K562 (cell line): ENCODE results near the gene PSMC3IP. TPM values are rescaled to one million over a fixed set of nuclear protein-coding genes. Genes with fewer than 3 reads are reported as not detected.

Experiments
- CBFA2T2 ChIP-seq: fragments of 450-650 bp; conservative IDR thresholded peaks from 2 replicates; pipeline ENCODE4 v1.6.1; 2017; ENCODE audit warnings: mild to moderate bottlenecking
- CHD1 ChIP-seq: fragments of 200-600 bp; sonication (generic); IDR thresholded peaks from one replicate; pipeline ENCODE4 v1.6.1; 2012; ENCODE audit warnings: mild to moderate bottlenecking, moderate library complexity, low read length, inconsistent platforms
- CXXC5 ChIP-seq: fragments of 250-450 bp; sonication (Bioruptor Pico); IDR thresholded peaks from 2 replicates; pipeline ENCODE4 v1.8.0; 2022; ENCODE audit warnings: inconsistent platforms, mild to moderate bottlenecking, moderate library complexity
- DPF2 ChIP-seq: fragments of 450-650 bp; IDR thresholded peaks from 2 replicates; pipeline ENCODE4 v1.6.1; 2016
- HEY1 ChIP-seq: fragments of 250-450 bp; sonication (Bioruptor Pico); IDR thresholded peaks from 2 replicates; pipeline ENCODE4 v1.5.0; 2020; ENCODE audit warnings: mild to moderate bottlenecking, moderate library complexity, borderline replicate concordance
- NCOA6 ChIP-seq: fragments of 450-650 bp; IDR thresholded peaks from 2 replicates; pipeline ENCODE4 v1.6.1; 2017; ENCODE audit warnings: mild to moderate bottlenecking
- SAFB2 ChIP-seq: fragments of 200-400 bp; formaldehyde crosslinking; IDR thresholded peaks from 2 replicates; pipeline ENCODE4 v1.6.1; 2018; ENCODE audit warnings: borderline replicate concordance, low read length, low read depth, moderate library complexity; ENCODE audit not compliant: severe bottlenecking
- SMARCC2 ChIP-seq: fragments of 450-650 bp; IDR thresholded peaks from 2 replicates; pipeline ENCODE4 v1.6.1; 2017; ENCODE audit warnings: antibody characterized with exemption, moderate library complexity, mild to moderate bottlenecking, low read depth
- SP1 ChIP-seq: sonication (generic); formaldehyde crosslinking; IDR thresholded peaks from 2 replicates; pipeline ENCODE4 v1.8.1; 2022; ENCODE audit warnings: mild to moderate bottlenecking, missing genetic modification reagents
- XRCC5 ChIP-seq: fragments of 200-400 bp; formaldehyde crosslinking; IDR thresholded peaks from 2 replicates; pipeline ENCODE4 v1.6.1; 2017; ENCODE audit warnings: low read depth, mild to moderate bottlenecking, low read length
- YBX1 ChIP-seq: fragments of 450-650 bp; IDR thresholded peaks from 2 replicates; pipeline ENCODE4 v1.7.1; 2016; ENCODE audit warnings: mild to moderate bottlenecking
- ZKSCAN1 ChIP-seq: fragments of 150-350 bp; IDR thresholded peaks from 2 replicates; pipeline ENCODE4 v1.6.1; 2016; ENCODE audit warnings: low read depth, low read length
- ZNF551 ChIP-seq: fragments of 250-450 bp; sonication (Bioruptor Pico); IDR thresholded peaks from 2 replicates; pipeline ENCODE4 v1.5.0; 2021; ENCODE audit warnings: mild to moderate bottlenecking, moderate library complexity
- ZNF717 ChIP-seq: fragments of 250-450 bp; sonication (Bioruptor Pico); IDR thresholded peaks from 2 replicates; pipeline ENCODE4 v1.5.0; 2021
- ZNF75A ChIP-seq: fragments of 450-650 bp; formaldehyde crosslinking; IDR thresholded peaks from 2 replicates; pipeline ENCODE4 v1.4.0; 2020; ENCODE audit warnings: mild to moderate bottlenecking
- ZNF830 ChIP-seq: fragments of 250-450 bp; sonication (Bioruptor Pico); IDR thresholded peaks from 2 replicates; pipeline ENCODE4 v1.5.0; 2021; ENCODE audit warnings: mild to moderate bottlenecking
- polyA plus RNA-seq, 8 experiments: library from polyadenylated mRNA; depleted of rRNA in 4 of 8; stranded (reverse) in 5 of 8; unstranded in 3 of 8; fragments of >200 nt; fragmentation: Nextera tagmentation in 2 of 8; fragmentation: Illumina TruSeq in 1 of 8; extraction: Ambion mirVana in 2 of 8; extraction: Trizol in 1 of 8; gene quantifications; 2 replicates each; pipeline versions ENCODE4 v1.2.1 to v1.2.3, GENCODE V29; 2011 to 2014; ENCODE audit warnings: inconsistent platforms in 1 of 8, missing spikeins in 1 of 8
- total RNA-seq, 7 experiments: library from RNA; depleted of rRNA in 6 of 7; stranded (reverse); fragments of >200 nt in 6 of 7; fragmentation: Illumina TruSeq in 2 of 7; extraction: Trizol in 2 of 7; gene quantifications; 2 replicates each; pipeline versions ENCODE4 v1.2.1 to v1.2.3, GENCODE V29; 2011 to 2021; ENCODE audit warnings: low replicate concordance in 1 of 7
- TF ChIP-seq, protein P1 (sequence below): sonication (generic); formaldehyde crosslinking; IDR thresholded peaks from 2 replicates; pipeline ENCODE4 v1.8.0; 2022; ENCODE audit warnings: mild to moderate bottlenecking, missing genetic modification reagents, borderline replicate concordance
- TF ChIP-seq, protein P2 (sequence below): fragments of 450-650 bp; formaldehyde crosslinking; IDR thresholded peaks from 2 replicates; pipeline ENCODE4 v1.4.0; 2020; ENCODE audit warnings: mild to moderate bottlenecking, moderate library complexity
- TF ChIP-seq, protein P3 (sequence below): fragments of 250-450 bp; sonication (Bioruptor Pico); IDR thresholded peaks from 2 replicates; pipeline ENCODE4 v1.9.0; 2021; ENCODE audit warnings: mild to moderate bottlenecking
- TF ChIP-seq, protein P4 (sequence below): sonication (generic); formaldehyde crosslinking; IDR thresholded peaks from 2 replicates; pipeline ENCODE4 v1.8.1; 2023; ENCODE audit warnings: mild to moderate bottlenecking, missing genetic modification reagents
- TF ChIP-seq, protein P5 (sequence below): IDR thresholded peaks from 2 replicates; pipeline ENCODE4 v1.6.1; 2012; ENCODE audit warnings: low read depth, low read length, improper control_type of control experiment, borderline replicate concordance

Gene PSMC3IP
- total and polyA plus RNA-seq, 9 of the 15 experiments (the other 6 are each of a cell fraction or from before 2014, with no cell fraction given): 13.8 to 65.6 (median 32.8) TPM

DNA sequence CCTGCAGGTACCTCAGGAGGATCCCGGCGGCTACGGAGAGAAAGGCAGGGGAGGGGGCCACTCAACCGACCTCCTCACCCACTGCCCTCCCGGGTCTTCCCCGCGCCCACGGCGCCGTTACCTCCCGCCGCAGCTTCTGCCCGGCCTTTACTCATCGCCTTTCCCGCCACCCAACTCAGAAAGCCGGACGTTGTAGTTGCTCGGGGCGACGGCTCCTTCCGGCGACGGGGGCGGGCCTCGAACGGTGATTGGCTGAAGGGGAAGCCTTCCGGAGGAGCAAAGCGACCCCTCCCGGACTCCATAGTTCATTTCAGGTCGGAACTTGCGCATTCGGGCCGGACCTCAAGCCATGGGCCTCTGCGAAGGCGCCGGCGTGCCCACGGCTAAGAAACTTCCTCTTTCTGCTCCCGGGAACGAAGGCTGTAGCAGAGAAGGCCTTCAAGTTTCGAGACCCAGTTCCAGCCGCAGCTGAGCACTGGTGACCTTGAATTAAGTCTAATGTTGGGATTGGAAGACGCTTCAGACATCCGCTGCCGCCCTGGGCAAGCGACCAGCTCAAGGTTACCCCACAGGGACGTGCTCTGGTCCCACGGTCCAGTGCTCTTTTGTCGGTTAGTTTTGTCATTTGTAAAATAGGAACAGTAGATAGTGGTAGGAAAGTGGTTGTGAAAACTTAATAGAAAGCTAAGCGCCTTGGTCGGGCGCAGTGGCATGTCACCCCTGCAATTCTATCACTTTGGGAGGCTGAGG, at the start of gene PSMC3IP (continued):
- TF ChIP-seq, protein P1, sequence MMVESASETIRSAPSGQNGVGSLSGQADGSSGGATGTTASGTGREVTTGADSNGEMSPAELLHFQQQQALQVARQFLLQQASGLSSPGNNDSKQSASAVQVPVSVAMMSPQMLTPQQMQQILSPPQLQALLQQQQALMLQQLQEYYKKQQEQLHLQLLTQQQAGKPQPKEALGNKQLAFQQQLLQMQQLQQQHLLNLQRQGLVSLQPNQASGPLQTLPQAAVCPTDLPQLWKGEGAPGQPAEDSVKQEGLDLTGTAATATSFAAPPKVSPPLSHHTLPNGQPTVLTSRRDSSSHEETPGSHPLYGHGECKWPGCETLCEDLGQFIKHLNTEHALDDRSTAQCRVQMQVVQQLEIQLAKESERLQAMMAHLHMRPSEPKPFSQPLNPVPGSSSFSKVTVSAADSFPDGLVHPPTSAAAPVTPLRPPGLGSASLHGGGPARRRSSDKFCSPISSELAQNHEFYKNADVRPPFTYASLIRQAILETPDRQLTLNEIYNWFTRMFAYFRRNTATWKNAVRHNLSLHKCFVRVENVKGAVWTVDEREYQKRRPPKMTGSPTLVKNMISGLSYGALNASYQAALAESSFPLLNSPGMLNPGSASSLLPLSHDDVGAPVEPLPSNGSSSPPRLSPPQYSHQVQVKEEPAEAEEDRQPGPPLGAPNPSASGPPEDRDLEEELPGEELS (CRISPR knock-in tag): no peak
- TF ChIP-seq, protein P2, sequence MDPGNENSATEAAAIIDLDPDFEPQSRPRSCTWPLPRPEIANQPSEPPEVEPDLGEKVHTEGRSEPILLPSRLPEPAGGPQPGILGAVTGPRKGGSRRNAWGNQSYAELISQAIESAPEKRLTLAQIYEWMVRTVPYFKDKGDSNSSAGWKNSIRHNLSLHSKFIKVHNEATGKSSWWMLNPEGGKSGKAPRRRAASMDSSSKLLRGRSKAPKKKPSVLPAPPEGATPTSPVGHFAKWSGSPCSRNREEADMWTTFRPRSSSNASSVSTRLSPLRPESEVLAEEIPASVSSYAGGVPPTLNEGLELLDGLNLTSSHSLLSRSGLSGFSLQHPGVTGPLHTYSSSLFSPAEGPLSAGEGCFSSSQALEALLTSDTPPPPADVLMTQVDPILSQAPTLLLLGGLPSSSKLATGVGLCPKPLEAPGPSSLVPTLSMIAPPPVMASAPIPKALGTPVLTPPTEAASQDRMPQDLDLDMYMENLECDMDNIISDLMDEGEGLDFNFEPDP (CRISPR knock-in tag): no peak
- peak; percentile 68 for TF ChIP-seq CXXC5 (CRISPR knock-in tag)
- TF ChIP-seq XRCC5: peak; percentile 86
- TF ChIP-seq ZNF830 (CRISPR knock-in tag): 0 out of 2 replicates have a peak, but pooled peaks have one; percentile 33
- TF ChIP-seq ZNF717 (CRISPR knock-in tag): no peak
- no peak for TF ChIP-seq CBFA2T2
- TF ChIP-seq, protein P3, sequence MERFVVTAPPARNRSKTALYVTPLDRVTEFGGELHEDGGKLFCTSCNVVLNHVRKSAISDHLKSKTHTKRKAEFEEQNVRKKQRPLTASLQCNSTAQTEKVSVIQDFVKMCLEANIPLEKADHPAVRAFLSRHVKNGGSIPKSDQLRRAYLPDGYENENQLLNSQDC (CRISPR knock-in tag): no peak
- no peak for TF ChIP-seq SAFB2
- no peak for TF ChIP-seq CHD1
- no peak for TF ChIP-seq ZNF75A (CRISPR knock-in tag)
- no peak for TF ChIP-seq ZKSCAN1
- TF ChIP-seq SMARCC2: no peak
- TF ChIP-seq, protein P4, sequence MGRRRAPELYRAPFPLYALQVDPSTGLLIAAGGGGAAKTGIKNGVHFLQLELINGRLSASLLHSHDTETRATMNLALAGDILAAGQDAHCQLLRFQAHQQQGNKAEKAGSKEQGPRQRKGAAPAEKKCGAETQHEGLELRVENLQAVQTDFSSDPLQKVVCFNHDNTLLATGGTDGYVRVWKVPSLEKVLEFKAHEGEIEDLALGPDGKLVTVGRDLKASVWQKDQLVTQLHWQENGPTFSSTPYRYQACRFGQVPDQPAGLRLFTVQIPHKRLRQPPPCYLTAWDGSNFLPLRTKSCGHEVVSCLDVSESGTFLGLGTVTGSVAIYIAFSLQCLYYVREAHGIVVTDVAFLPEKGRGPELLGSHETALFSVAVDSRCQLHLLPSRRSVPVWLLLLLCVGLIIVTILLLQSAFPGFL (CRISPR knock-in tag): no peak
- no peak for TF ChIP-seq NCOA6
- TF ChIP-seq DPF2: no peak
- no peak for TF ChIP-seq ZNF551 (CRISPR knock-in tag)
- no peak for TF ChIP-seq HEY1 (CRISPR knock-in tag)
- TF ChIP-seq, protein P5, sequence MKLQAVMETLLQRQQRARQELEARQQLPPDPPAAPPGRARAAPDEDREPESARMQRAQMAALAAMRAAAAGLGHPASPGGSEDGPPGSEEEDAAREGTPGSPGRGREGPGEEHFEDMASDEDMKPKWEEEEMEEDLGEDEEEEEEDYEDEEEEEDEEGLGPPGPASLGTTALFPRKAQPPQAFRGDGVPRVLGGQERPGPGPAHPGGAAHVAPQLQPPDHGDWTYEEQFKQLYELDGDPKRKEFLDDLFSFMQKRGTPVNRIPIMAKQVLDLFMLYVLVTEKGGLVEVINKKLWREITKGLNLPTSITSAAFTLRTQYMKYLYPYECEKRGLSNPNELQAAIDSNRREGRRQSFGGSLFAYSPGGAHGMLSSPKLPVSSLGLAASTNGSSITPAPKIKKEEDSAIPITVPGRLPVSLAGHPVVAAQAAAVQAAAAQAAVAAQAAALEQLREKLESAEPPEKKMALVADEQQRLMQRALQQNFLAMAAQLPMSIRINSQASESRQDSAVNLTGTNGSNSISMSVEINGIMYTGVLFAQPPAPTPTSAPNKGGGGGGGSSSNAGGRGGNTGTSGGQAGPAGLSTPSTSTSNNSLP: no peak
- no peak for TF ChIP-seq YBX1
- TF ChIP-seq SP1: no peak; the same call in 1 of the 2 replicates
